WTC11 (cell line): ENCODE data around the gene COL11A1. TPM values are rescaled to one million over a fixed set of nuclear protein-coding genes. Genes with fewer than 3 reads are reported as not detected.
A peak's percentile ranks its signal among the peaks of the same experiment; 100 is the strongest.

Experiments used
- ATAC-seq: fragments of 200-7000 bp; cut with Tn5 transposase; 2 replicates; pipeline ENCODE4 v1.10.0; 2021; ENCODE audit warnings: mild to moderate bottlenecking, moderate library complexity
- CTCF ChIA-PET: fragments of 300-600 bp; sonication (Branson Sonifier 250); formaldehyde crosslinking; loops from one replicate; lab custom pipeline; 2021; ENCODE audit warnings: antibody characterized with exemption; lab: Charles Lee
- POLR2A ChIA-PET: fragments of 350-600 bp; sonication (Branson Sonifier 250); formaldehyde crosslinking; loops from one replicate; lab custom pipeline; 2021; ENCODE audit warnings: antibody characterized with exemption; lab: Charles Lee
- DNase-seq: peaks from one replicate; pipeline ENCODE4 v3.0.0; 2021; ENCODE audit warnings: low spot score
- H3K27ac Mint-ChIP-seq: 2 replicates; pipeline ENCODE4 v1.8.0; 2021; ENCODE audit warnings: mixed read lengths
- H3K27me3 Mint-ChIP-seq: 2 replicates; pipeline ENCODE4 v1.8.0; 2021; ENCODE audit warnings: low read depth, mild to moderate bottlenecking, moderate library complexity, mixed read lengths
- H3K36me3 Mint-ChIP-seq: 2 replicates; pipeline ENCODE4 v1.8.0; 2021; ENCODE audit warnings: mixed read lengths
- H3K4me1 Mint-ChIP-seq: 2 replicates; pipeline ENCODE4 v1.8.0; 2022; ENCODE audit warnings: mixed read lengths
- H3K4me3 Mint-ChIP-seq: 2 replicates; pipeline ENCODE4 v1.8.0; 2021; ENCODE audit warnings: mild to moderate bottlenecking, moderate library complexity, mixed read lengths
- H3K9me3 Mint-ChIP-seq: 2 replicates; pipeline ENCODE4 v1.8.0; 2021; ENCODE audit warnings: mixed read lengths
- ATF1 ChIP-seq: sonication (generic); formaldehyde crosslinking; IDR thresholded peaks from 2 replicates; pipeline ENCODE4 v1.8.1; 2023; ENCODE audit warnings: mild to moderate bottlenecking, moderate library complexity, missing genetic modification reagents
- ATF6 ChIP-seq: sonication (generic); formaldehyde crosslinking; IDR thresholded peaks from 2 replicates; pipeline ENCODE4 v1.8.1; 2023; ENCODE audit warnings: mild to moderate bottlenecking, missing genetic modification reagents
- CREB1 ChIP-seq: sonication (generic); formaldehyde crosslinking; IDR thresholded peaks from 2 replicates; pipeline ENCODE4 v1.8.0; 2023; ENCODE audit warnings: mild to moderate bottlenecking, missing genetic modification reagents
- CREM ChIP-seq: sonication (generic); formaldehyde crosslinking; IDR thresholded peaks from 2 replicates; pipeline ENCODE4 v1.8.1; 2022; ENCODE audit warnings: mild to moderate bottlenecking, missing genetic modification reagents, moderate library complexity
- ELF4 ChIP-seq: sonication (generic); formaldehyde crosslinking; IDR thresholded peaks from 2 replicates; pipeline ENCODE4 v1.8.1; 2022; ENCODE audit warnings: low read depth, mild to moderate bottlenecking, moderate library complexity, missing genetic modification reagents
- FOXP4 ChIP-seq: sonication (generic); formaldehyde crosslinking; IDR thresholded peaks from 2 replicates; pipeline ENCODE4 v1.8.0; 2022; ENCODE audit warnings: mild to moderate bottlenecking, missing genetic modification reagents
- GABPB1 ChIP-seq: sonication (generic); formaldehyde crosslinking; IDR thresholded peaks from 2 replicates; pipeline ENCODE4 v1.8.1; 2023; ENCODE audit warnings: mild to moderate bottlenecking, missing genetic modification reagents
- IRF1 ChIP-seq: sonication (generic); formaldehyde crosslinking; IDR thresholded peaks from 2 replicates; pipeline ENCODE4 v1.8.0; 2023; ENCODE audit warnings: missing genetic modification reagents
- MAX ChIP-seq: sonication (generic); formaldehyde crosslinking; IDR thresholded peaks from 2 replicates; pipeline ENCODE4 v1.8.0; 2022; ENCODE audit warnings: mild to moderate bottlenecking, missing genetic modification reagents
- NFATC4 ChIP-seq: fragments of 250-450 bp; sonication (Bioruptor Pico); IDR thresholded peaks from 2 replicates; pipeline ENCODE4 v1.9.0; 2021; ENCODE audit warnings: mild to moderate bottlenecking
- NR1H2 ChIP-seq: sonication (generic); formaldehyde crosslinking; IDR thresholded peaks from 2 replicates; pipeline ENCODE4 v1.9.0; 2021; ENCODE audit warnings: mild to moderate bottlenecking, moderate library complexity, missing genetic modification reagents
- NR3C1 ChIP-seq: sonication (generic); formaldehyde crosslinking; conservative IDR thresholded peaks from 2 replicates; pipeline ENCODE4 v1.8.1; 2023; ENCODE audit warnings: low read depth, mild to moderate bottlenecking, missing genetic modification reagents
- OVOL2 ChIP-seq: fragments of 250-450 bp; sonication (Bioruptor Pico); IDR thresholded peaks from 2 replicates; pipeline ENCODE4 v1.9.0; 2021; ENCODE audit warnings: mild to moderate bottlenecking, borderline replicate concordance
- PREB ChIP-seq: sonication (generic); formaldehyde crosslinking; IDR thresholded peaks from 2 replicates; pipeline ENCODE4 v1.8.1; 2022; ENCODE audit warnings: mild to moderate bottlenecking, missing genetic modification reagents, moderate library complexity, borderline replicate concordance
- SOX15 ChIP-seq: fragments of 250-450 bp; sonication (Bioruptor Pico); IDR thresholded peaks from 2 replicates; pipeline ENCODE4 v1.9.0; 2021; ENCODE audit warnings: mild to moderate bottlenecking
- ZNF138 ChIP-seq: sonication (generic); formaldehyde crosslinking; conservative IDR thresholded peaks from 2 replicates; pipeline ENCODE4 v1.8.1; 2022; ENCODE audit warnings: mild to moderate bottlenecking, moderate library complexity, missing genetic modification reagents
- ZNF425 ChIP-seq: fragments of 250-450 bp; sonication (Bioruptor Pico); conservative IDR thresholded peaks from 2 replicates; pipeline ENCODE4 v1.9.0; 2021; ENCODE audit warnings: mild to moderate bottlenecking
- ZNF512 ChIP-seq: sonication (generic); formaldehyde crosslinking; IDR thresholded peaks from 2 replicates; pipeline ENCODE4 v1.8.1; 2022; ENCODE audit warnings: missing genetic modification reagents, borderline replicate concordance
- total RNA-seq: library from RNA; stranded (reverse); gene quantifications from 3 replicates; pipeline ENCODE4 v1.2.3, GENCODE V29; 2021

Gene COL11A1
- total RNA-seq, 1 experiment from 2014 or later: 13.1 TPM

- Mint-ChIP-seq H3K9me3 (peaks cover 47% of the 10 kb centered on the region), H3K4me3 (no peak overlapping the region), H3K4me1 (peaks cover 4% of the 10 kb centered on the region; the same call in 1 of the 2 replicates), H3K27ac (no peak overlapping the region), H3K36me3 (peaks cover 37% of the 10 kb centered on the region), H3K27me3 (no peaks in the 10 kb centered on the region)
- ChIA-PET CTCF (no interaction called here), POLR2A (no interaction called here)
- no peak for DNase-seq
- TF ChIP-seq MAX: no peak
- ATAC-seq: no peak
Measured at GRCh38 chr1:102872526-102872925, 235.8 kb downstream of the COL11A1 start.

GRCh38 chr1:102872097-102872496 lies 236.2 kb downstream of the COL11A1 start:
- no peak for TF ChIP-seq ATF6 (CRISPR knock-in tag)
- no peak for TF ChIP-seq MAX
- no peak for TF ChIP-seq NFATC4 (CRISPR knock-in tag)
- TF ChIP-seq ZNF512 (CRISPR knock-in tag): no peak
- TF ChIP-seq FOXP4: no peak
- no peak for TF ChIP-seq CREM (CRISPR knock-in tag)
- no peak for TF ChIP-seq ZNF425 (CRISPR knock-in tag)
- TF ChIP-seq SOX15 (CRISPR knock-in tag): no peak
- TF ChIP-seq OVOL2: no peak
- no peak for TF ChIP-seq NR3C1 (CRISPR knock-in tag)
- DNase-seq: no peak
- no peak overlapping the region for H3K4me3 Mint-ChIP-seq
- peaks cover 37% of the 10 kb centered on the region for H3K36me3 Mint-ChIP-seq
- H3K27me3 Mint-ChIP-seq: no peaks in the 10 kb centered on the region
- peaks cover 51% of the 10 kb centered on the region for H3K9me3 Mint-ChIP-seq
- peaks cover 4% of the 10 kb centered on the region; the same call in 1 of the 2 replicates for H3K4me1 Mint-ChIP-seq
- ChIA-PET CTCF (no interaction called here), POLR2A (no interaction called here)
- no peak overlapping the region for H3K27ac Mint-ChIP-seq
- ATAC-seq: no peak

GRCh38 chr1:102863704-102864103 lies 244.6 kb downstream of the COL11A1 start:
- ChIA-PET CTCF (no interaction called here), POLR2A (no interaction called here)
- no peak for ATAC-seq
- H3K27ac Mint-ChIP-seq: no peak overlapping the region
- no peak for TF ChIP-seq ATF1
- no peak for TF ChIP-seq GABPB1
- no peak for TF ChIP-seq ZNF425 (CRISPR knock-in tag)
- TF ChIP-seq NFATC4 (CRISPR knock-in tag): no peak
- no peak for TF ChIP-seq ELF4
- TF ChIP-seq IRF1: no peak
- no peak for TF ChIP-seq NR3C1 (CRISPR knock-in tag)
- TF ChIP-seq PREB: no peak
- no peak for TF ChIP-seq SOX15 (CRISPR knock-in tag)
- TF ChIP-seq NR1H2 (CRISPR knock-in tag): no peak
- no peak for TF ChIP-seq CREB1 (CRISPR knock-in tag)
- no peak for TF ChIP-seq ZNF138 (CRISPR knock-in tag)
- TF ChIP-seq, all 79 proteins: peak for 0
- H3K9me3 Mint-ChIP-seq: peaks cover 33% of the 10 kb centered on the region
- H3K4me1 Mint-ChIP-seq: peaks cover 20% of the 10 kb centered on the region
- H3K4me3 Mint-ChIP-seq: peak overlapping the region; percentile 18; the same call in 1 of the 2 replicates
- H3K27me3 Mint-ChIP-seq: no peaks in the 10 kb centered on the region
- H3K36me3 Mint-ChIP-seq: peaks cover 14% of the 10 kb centered on the region
- DNase-seq: no peak
